Psoas muscle (tissue), 8 donors: Measurements from ENCODE around the gene TDRD1. TPM values are rescaled to one million over a fixed set of nuclear protein-coding genes. Genes with fewer than 3 reads are reported as not detected.

Experiments
- ATAC-seq, 4 donors: fragments of 200-7000 bp; cut with Tn5 transposase; one replicate each; pipeline ENCODE4 v1.9.1; 2020; ENCODE audit warnings: moderate library complexity in 3 of 4, mild to moderate bottlenecking in 2 of 4
- DNase-seq, 2 donors: peaks; one replicate each; pipeline ENCODE4 v3.0.0-alpha.2; 2020
- H3K27ac ChIP-seq: fragments of 200-600 bp; one replicate; pipeline ENCODE4 v1.8.0; 2022
- H3K27me3 ChIP-seq, 3 donors: fragments of 200-600 bp in 1 of 3; one replicate each; pipeline versions ENCODE4 v1.6.1 to v1.8.0; 2013 to 2022; ENCODE audit warnings: low read length in 2 of 3, mild to moderate bottlenecking in 2 of 3, moderate library complexity in 1 of 3; ENCODE audit not compliant: insufficient read depth in 3 of 3
- H3K36me3 ChIP-seq, 2 donors: fragments of 200-600 bp in 1 of 2; one replicate each; pipeline versions ENCODE4 v1.6.1 to v1.8.0; 2013 to 2022; ENCODE audit warnings: low read depth in 1 of 2, mild to moderate bottlenecking in 1 of 2, moderate library complexity in 1 of 2; ENCODE audit not compliant: insufficient read depth in 1 of 2
- H3K4me1 ChIP-seq: fragments of 200-600 bp; one replicate; pipeline ENCODE4 v1.8.0; 2022
- H3K4me3 ChIP-seq: fragments of 200-600 bp; one replicate; pipeline ENCODE4 v1.8.0; 2022; ENCODE audit warnings: mild to moderate bottlenecking
- H3K9me3 ChIP-seq: fragments of 200-600 bp; one replicate; pipeline ENCODE4 v1.8.0; 2022
- CTCF ChIP-seq: fragments of 200-600 bp; IDR thresholded peaks from one replicate; pipeline ENCODE4 v1.8.0; 2022; ENCODE audit warnings: antibody characterized with exemption
- WGBS, 3 donors: extraction: QIAGEN DNeasy Blood & Tissue Kit; methylation state at CpG; one replicate each; pipeline versions ENCODE4 v1.1.6 to v1.1.7; 2013; 5-methylcytosine and 5-hydroxymethylcytosine counted together
- intact Hi-C, 2 donors: fragments of 100-400 bp; cut with DNase I; formaldehyde crosslinking; loops; one replicate each; pipeline versions ENCODE4 v1.11.0 to v1.14.2; 2022
- polyA plus RNA-seq, 3 donors: library from polyadenylated mRNA; stranded (reverse); fragments of 200-250 nt; gene quantifications; one replicate each; pipeline ENCODE4 v1.2.3, GENCODE V29; 2013
- total RNA-seq, 4 donors: library from RNA; stranded (reverse); fragmentation: NEBNext Ultra II Directional in 2 of 4; extraction: Animal tissue kit (Norgen Biotek cat#: 25700) in 2 of 4; gene quantifications; one replicate each; pipeline versions ENCODE4 v1.2.1 to v1.2.4, GENCODE V29; 2021 to 2023
- donor health status: healthy with polysubstance abuse.
- donor health status: DM: no; HTN: no; CAD: no; lungs with moderate emphysema.
- donor health status: Bipolar disorder and iron deficiency.
- donor health status: healthy.
- donor health status: DM: yes; HTN: yes; CAD: no.
- donor health status: DM: no; HTN: no; CAD: no.
- donor health status: DM: no; HTN: no; CAD: no.
- donor health status: DM: yes; HTN: yes; CAD: no.

Gene TDRD1
- total and polyA plus RNA-seq, 7 donors = 0.03 to 0.26 (median 0.20) TPM; not detected in 4

DNA sequence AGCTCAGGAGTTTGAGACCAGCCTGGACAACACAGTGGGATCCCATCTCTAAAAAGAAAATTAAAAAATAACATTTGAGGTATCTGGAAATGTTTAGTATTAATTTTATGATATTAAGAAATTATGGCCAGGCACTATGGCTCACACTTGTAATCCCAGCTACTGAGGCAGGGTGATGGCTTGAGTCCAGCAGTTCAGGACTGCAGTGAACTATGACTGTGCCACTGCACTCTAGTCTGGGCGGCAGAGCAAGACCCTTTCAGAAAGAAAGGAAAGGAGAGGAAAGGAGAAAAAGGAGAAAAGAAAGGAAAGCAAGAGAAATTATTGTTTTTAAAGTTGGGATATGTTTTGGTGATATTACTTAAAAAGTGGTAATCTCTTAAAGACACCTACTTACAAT is 2.6 kb upstream of the TDRD1 start:
- no peak for ATAC-seq
- Histone ChIP-seq H3K9me3 (no peaks in the 10 kb centered on the region), H3K27ac (no peak overlapping the region), H3K36me3 (peaks cover 0 to 2% of the 10 kb centered on the region in 2 donors), H3K4me1 (peaks cover 7% of the 10 kb centered on the region), H3K27me3 (no peaks in the 10 kb centered on the region), H3K4me3 (no peak overlapping the region)
- no peak for DNase-seq
- WGBS, 3 donors = 91 to 95% (median 93%) methylated on average over 1 of the region's 1 CpG
- intact Hi-C loops = loop anchor here in 1 of 2 donors (10.0 kb wide), 1 partner anchor 88 kb away; no protein-coding TSS in a partner anchor
- no peak for TF ChIP-seq CTCF

GRCh38 chr10:114179747-114180146 is 594 bp downstream of the TDRD1 start:
- DNase-seq (no peak), ATAC-seq (no peak)
- Histone ChIP-seq H3K9me3 (no peaks in the 10 kb centered on the region), H3K4me1 (no peaks in the 10 kb centered on the region), H3K36me3 (no peaks in the 10 kb centered on the region), H3K4me3 (no peak overlapping the region), H3K27me3 (no peaks in the 10 kb centered on the region), H3K27ac (no peak overlapping the region)
- intact Hi-C loops = loop anchor here in 1 of 2 donors (10.0 kb wide), 1 partner anchor 85 kb away; no protein-coding TSS in a partner anchor
- WGBS, 3 donors = 83 to 85% (median 83%) methylated on average over 8 of the region's 8 CpGs
- no peak for TF ChIP-seq CTCF

DNA sequence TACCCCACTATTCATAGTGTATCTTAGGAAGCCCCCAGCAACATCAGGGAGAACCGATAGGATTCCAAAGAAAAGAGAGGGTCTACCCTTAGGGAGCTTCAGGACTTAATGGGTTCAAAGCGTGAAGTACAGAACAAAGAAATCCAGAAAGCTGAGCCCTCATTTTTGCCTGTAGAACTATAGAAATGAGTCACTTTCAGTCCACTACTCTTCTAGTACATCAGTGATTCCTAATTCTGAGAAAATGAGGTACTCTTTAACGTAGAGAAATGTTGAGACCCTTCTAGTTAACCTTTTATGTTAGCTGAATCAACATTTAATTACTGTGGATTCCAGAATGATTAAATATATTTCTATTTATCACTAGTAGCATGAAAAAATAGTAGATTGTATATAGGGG is 1.8 kb downstream of the TDRD1 start:
- Histone ChIP-seq H3K4me1 (no peaks in the 10 kb centered on the region), H3K9me3 (no peaks in the 10 kb centered on the region), H3K4me3 (no peak overlapping the region), H3K27ac (no peak overlapping the region), H3K36me3 (no peaks in the 10 kb centered on the region), H3K27me3 (no peaks in the 10 kb centered on the region)
- ATAC-seq = no peak
- DNase-seq = no peak
- intact Hi-C loops = no loop called here
- TF ChIP-seq CTCF = no peak
- 87 to 92% (median 90%) methylated on average over 3 of the region's 3 CpGs for WGBS, 3 donors

GRCh38 chr10:114181971-114182370 is 2.8 kb downstream of the TDRD1 start:
- no peak overlapping the region for H3K4me3 ChIP-seq
- no peaks in the 10 kb centered on the region for H3K4me1 ChIP-seq
- peak; percentile 46 to 73 (median 64) for ATAC-seq
- no peaks in the 10 kb centered on the region for H3K36me3 ChIP-seq
- TF ChIP-seq CTCF = no peak
- peak; percentile 24 to 61 for DNase-seq
- no peaks in the 10 kb centered on the region for H3K9me3 ChIP-seq
- H3K27me3 ChIP-seq = no peaks in the 10 kb centered on the region
- WGBS, 3 donors = 6 to 9% (median 8%) methylated on average over 5 of the region's 5 CpGs
- no peak overlapping the region for H3K27ac ChIP-seq
- intact Hi-C loops = no loop called here

DNA sequence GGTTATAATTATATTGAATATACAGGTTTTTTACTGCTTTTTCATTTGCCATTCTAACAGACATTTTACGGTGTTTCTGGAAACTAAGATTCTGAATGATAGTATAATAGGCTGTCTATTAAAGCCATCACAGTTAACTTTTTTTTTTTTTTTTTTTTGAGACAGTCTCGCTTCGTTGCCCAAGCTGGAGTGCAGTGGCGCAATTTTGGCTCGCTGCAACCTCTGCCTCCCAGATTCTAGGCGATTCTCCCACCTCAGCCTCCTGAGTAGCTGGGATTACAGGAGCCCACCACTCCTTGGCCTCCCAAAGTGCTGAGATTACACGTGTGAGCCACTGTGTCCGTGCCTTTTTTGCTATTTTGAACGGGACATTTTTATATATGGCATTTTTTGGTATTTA is 4.4 kb downstream of the TDRD1 start:
- ATAC-seq (no peak), DNase-seq (no peak)
- H3K36me3 ChIP-seq = no peaks in the 10 kb centered on the region
- WGBS, 3 donors = 88 to 92% (median 92%) methylated on average over 9 of the region's 9 CpGs
- H3K4me1 ChIP-seq = no peaks in the 10 kb centered on the region
- H3K27ac ChIP-seq = no peak overlapping the region
- intact Hi-C loops = no loop called here
- no peak for TF ChIP-seq CTCF
- H3K27me3 ChIP-seq = no peaks in the 10 kb centered on the region
- H3K4me3 ChIP-seq = no peak overlapping the region
- no peaks in the 10 kb centered on the region for H3K9me3 ChIP-seq
